SU-DHL-6 (cell line): ENCODE results near the gene ADPGK.
A peak's percentile ranks its signal among the peaks of the same experiment; 100 is the strongest.

Experiments used
- H2AFZ ChIP-seq: fragments of 200-600 bp; sonication (generic); 2 replicates; pipeline ENCODE4 v1.6.1; 2014; ENCODE audit warnings: low read depth, mild to moderate bottlenecking, moderate library complexity, mixed read lengths, antibody characterized with exemption, low read length; ENCODE audit not compliant: severe bottlenecking
- H3F3A ChIP-seq: fragments of 200-600 bp; shearing (Covaris generic); 2 replicates; pipeline ENCODE4 v1.6.0; 2016; ENCODE audit warnings: antibody characterized with exemption, mild to moderate bottlenecking; ENCODE audit not compliant: insufficient read depth
- H3K27ac ChIP-seq: fragments of 200-600 bp; sonication (generic); 2 replicates; pipeline ENCODE4 v1.5.1; 2016; ENCODE audit warnings: low read depth, mild to moderate bottlenecking, low read length, moderate library complexity, mixed read lengths
- H3K27me3 ChIP-seq: fragments of 200-600 bp; sonication (generic), shearing (Covaris generic); 2 replicates; pipeline ENCODE4 v1.6.0; 2014; ENCODE audit warnings: mild to moderate bottlenecking, low read length
- H3K36me3 ChIP-seq: fragments of 200-600 bp; sonication (generic); 2 replicates; pipeline ENCODE4 v1.6.1; 2014; ENCODE audit warnings: mild to moderate bottlenecking, low read length, mixed read lengths
- H3K4me2 ChIP-seq: fragments of 300-600, 200-600 bp; shearing (Covaris generic), sonication (generic); 2 replicates; pipeline ENCODE4 v1.6.0; 2014; ENCODE audit warnings: low read length, low read depth, mild to moderate bottlenecking; ENCODE audit not compliant: poor library complexity, severe bottlenecking
- H3K4me3 ChIP-seq: fragments of 200-600 bp; sonication (generic); 2 replicates; pipeline ENCODE4 v1.5.1; 2014; ENCODE audit warnings: antibody characterized with exemption, low read length, mild to moderate bottlenecking, mixed read lengths; ENCODE audit not compliant: insufficient read depth, poor library complexity, severe bottlenecking
- H3K79me2 ChIP-seq: fragments of 200-600 bp; sonication (generic); 2 replicates; pipeline ENCODE4 v1.6.1; 2014; ENCODE audit warnings: mild to moderate bottlenecking, low read length, moderate library complexity; ENCODE audit not compliant: insufficient read depth
- H3K9ac ChIP-seq: fragments of 200-600 bp; sonication (generic); 2 replicates; pipeline ENCODE4 v1.7.0; 2014; ENCODE audit warnings: mild to moderate bottlenecking, low read length
- H3K9me2 ChIP-seq: fragments of 200-600 bp; sonication (generic); replicated peaks from 2 replicates; pipeline ENCODE4 v1.6.1; 2014; ENCODE audit warnings: low read length; ENCODE audit not compliant: insufficient read depth
- H3K9me3 ChIP-seq: fragments of 200-600 bp; sonication (generic); 2 replicates; pipeline ENCODE4 v1.6.1; 2014; ENCODE audit warnings: low read length, mixed read lengths; ENCODE audit not compliant: insufficient read depth
- H4K20me1 ChIP-seq: fragments of 200-600 bp; sonication (generic); 2 replicates; pipeline ENCODE4 v1.6.1; 2014; ENCODE audit warnings: low read depth, mild to moderate bottlenecking, antibody characterized with exemption, low read length, moderate library complexity, mixed read lengths
- EZH2phosphoT487 ChIP-seq: fragments of 200-600 bp; sonication (generic), shearing (Covaris generic); conservative IDR thresholded peaks from 2 replicates; pipeline ENCODE4 v1.6.1; 2018; ENCODE audit warnings: mild to moderate bottlenecking, antibody characterized with exemption, low read length, moderate library complexity, mixed read lengths
- TF ChIP-seq, protein P1 (sequence below): fragments of 200-600 bp; sonication (generic); IDR thresholded peaks from one replicate; pipeline ENCODE4 v1.5.1; 2017; ENCODE audit warnings: antibody characterized with exemption, mild to moderate bottlenecking, low read length, moderate library complexity; ENCODE audit not compliant: insufficient read depth, poor library complexity, severe bottlenecking

ADPGK gene

GRCh38 chr15:72740219-72740618 is 43.3 kb downstream of the ADPGK start:
- Histone ChIP-seq H2AFZ (no peak overlapping the region), H3K4me3 (peak overlapping the region; percentile 10), H3F3A (peaks cover 4% of the 10 kb centered on the region; the same call in 1 of the 2 replicates), H3K36me3 (peaks cover 7% of the 10 kb centered on the region; the same call in 1 of the 2 replicates), H3K4me2 (peak overlapping the region; percentile 74), H3K9me3 (no peaks in the 10 kb centered on the region), H3K9ac (peak overlapping the region; percentile 9; the same call in 1 of the 2 replicates), H3K79me2 (no peaks in the 10 kb centered on the region), H3K27me3 (no peaks in the 10 kb centered on the region), H4K20me1 (no peaks in the 10 kb centered on the region), H3K27ac (peak overlapping the region; percentile 62), H3K9me2 (no peaks in the 10 kb centered on the region)
- TF ChIP-seq EZH2phosphoT487: no peak
- TF ChIP-seq, protein P1, sequence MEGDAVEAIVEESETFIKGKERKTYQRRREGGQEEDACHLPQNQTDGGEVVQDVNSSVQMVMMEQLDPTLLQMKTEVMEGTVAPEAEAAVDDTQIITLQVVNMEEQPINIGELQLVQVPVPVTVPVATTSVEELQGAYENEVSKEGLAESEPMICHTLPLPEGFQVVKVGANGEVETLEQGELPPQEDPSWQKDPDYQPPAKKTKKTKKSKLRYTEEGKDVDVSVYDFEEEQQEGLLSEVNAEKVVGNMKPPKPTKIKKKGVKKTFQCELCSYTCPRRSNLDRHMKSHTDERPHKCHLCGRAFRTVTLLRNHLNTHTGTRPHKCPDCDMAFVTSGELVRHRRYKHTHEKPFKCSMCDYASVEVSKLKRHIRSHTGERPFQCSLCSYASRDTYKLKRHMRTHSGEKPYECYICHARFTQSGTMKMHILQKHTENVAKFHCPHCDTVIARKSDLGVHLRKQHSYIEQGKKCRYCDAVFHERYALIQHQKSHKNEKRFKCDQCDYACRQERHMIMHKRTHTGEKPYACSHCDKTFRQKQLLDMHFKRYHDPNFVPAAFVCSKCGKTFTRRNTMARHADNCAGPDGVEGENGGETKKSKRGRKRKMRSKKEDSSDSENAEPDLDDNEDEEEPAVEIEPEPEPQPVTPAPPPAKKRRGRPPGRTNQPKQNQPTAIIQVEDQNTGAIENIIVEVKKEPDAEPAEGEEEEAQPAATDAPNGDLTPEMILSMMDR: no peak

DNA sequence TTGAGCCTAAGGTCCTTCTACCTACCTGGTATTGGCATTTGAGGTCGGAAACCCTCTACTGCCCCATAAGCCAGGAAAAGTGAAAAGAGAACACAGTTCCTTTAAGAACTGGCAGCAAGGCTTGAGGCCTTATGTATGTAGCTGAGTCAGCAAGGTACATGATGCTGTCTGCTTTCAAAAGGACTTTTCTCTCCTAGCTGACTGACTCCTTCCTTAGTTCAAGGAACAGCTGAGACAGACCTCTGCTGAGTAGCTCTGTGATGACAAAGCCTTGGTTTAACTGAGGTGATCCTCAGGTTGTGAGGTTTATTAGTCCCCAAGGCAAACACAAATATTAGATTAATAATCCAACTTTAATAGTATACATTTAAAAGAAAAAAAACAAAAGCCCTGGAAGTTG is 45.8 kb downstream of the ADPGK start:
- no peaks in the 10 kb centered on the region for H3K9me2 ChIP-seq
- H3K9me3 ChIP-seq: no peaks in the 10 kb centered on the region
- no peaks in the 10 kb centered on the region for H3K27me3 ChIP-seq
- H3K79me2 ChIP-seq: no peaks in the 10 kb centered on the region
- no peak for TF ChIP-seq EZH2phosphoT487
- TF ChIP-seq, protein P1: no peak
- H3K4me3 ChIP-seq: no peak overlapping the region
- H3K9ac ChIP-seq: no peak overlapping the region
- H3K4me2 ChIP-seq: no peak overlapping the region
- H3K27ac ChIP-seq: no peak overlapping the region
- no peak overlapping the region for H2AFZ ChIP-seq
- H3K36me3 ChIP-seq: peaks cover 7% of the 10 kb centered on the region; the same call in 1 of the 2 replicates
- no peaks in the 10 kb centered on the region for H4K20me1 ChIP-seq
- peaks cover 2% of the 10 kb centered on the region; the same call in 1 of the 2 replicates for H3F3A ChIP-seq

- Histone ChIP-seq H4K20me1 (no peaks in the 10 kb centered on the region), H3K27me3 (no peaks in the 10 kb centered on the region), H3K9me2 (no peaks in the 10 kb centered on the region), H3F3A (no peaks in the 10 kb centered on the region), H3K79me2 (no peaks in the 10 kb centered on the region), H3K4me3 (no peak overlapping the region), H3K9ac (no peak overlapping the region), H3K27ac (no peak overlapping the region), H3K4me2 (no peak overlapping the region), H3K9me3 (no peaks in the 10 kb centered on the region), H2AFZ (no peak overlapping the region), H3K36me3 (peaks cover 7% of the 10 kb centered on the region; the same call in 1 of the 2 replicates)
- TF ChIP-seq EZH2phosphoT487: no peak
- TF ChIP-seq, protein P1: no peak
Measured at GRCh38 chr15:72737061-72737460, 46.5 kb downstream of the ADPGK start.
